ENCODE results near the gene ADGRF3.
A peak's percentile ranks its signal among the peaks of the same experiment; 100 is the strongest.
"Not testable (repeated sequence)": the region's sequence is repeated elsewhere in the genome, so short reads cannot be mapped to it uniquely, and the experiment has no call there.

The ADGRF3 gene

DNA sequence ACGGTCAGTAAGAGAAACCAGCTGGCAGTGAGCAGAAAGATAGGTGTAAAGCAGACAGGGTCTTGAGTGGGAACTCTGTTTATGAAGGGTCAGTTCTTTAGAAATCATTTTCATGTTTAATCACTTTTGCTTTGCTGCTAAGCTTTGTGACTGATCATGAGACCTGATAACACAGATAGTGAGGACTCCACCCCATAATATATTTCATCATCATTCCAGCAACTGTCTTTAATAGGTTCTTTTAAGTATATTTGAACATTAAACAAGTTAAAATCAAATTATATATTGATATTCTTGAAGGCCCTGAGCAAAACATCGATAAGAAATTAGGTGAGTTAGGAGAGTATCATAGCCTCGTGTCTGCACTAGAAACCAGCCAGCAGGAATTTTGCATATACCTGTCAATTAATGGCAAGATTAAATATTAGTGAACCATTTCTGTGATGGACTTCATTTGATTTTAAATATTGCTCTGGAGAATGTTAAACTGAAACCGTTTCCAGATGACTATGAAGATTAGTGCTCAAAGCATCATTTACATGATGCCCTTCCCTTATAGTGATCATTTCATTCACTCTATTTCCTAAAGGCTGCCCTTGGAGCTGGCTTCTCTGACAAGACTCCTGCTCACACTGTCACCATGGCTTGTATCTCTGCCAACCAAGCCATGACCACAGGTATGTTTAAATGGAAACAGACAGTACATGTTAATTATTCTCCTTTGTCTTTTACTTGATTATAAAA is 69.9 kb downstream of the ADGRF3 start:
- DNase-seq, result no peak

DNA sequence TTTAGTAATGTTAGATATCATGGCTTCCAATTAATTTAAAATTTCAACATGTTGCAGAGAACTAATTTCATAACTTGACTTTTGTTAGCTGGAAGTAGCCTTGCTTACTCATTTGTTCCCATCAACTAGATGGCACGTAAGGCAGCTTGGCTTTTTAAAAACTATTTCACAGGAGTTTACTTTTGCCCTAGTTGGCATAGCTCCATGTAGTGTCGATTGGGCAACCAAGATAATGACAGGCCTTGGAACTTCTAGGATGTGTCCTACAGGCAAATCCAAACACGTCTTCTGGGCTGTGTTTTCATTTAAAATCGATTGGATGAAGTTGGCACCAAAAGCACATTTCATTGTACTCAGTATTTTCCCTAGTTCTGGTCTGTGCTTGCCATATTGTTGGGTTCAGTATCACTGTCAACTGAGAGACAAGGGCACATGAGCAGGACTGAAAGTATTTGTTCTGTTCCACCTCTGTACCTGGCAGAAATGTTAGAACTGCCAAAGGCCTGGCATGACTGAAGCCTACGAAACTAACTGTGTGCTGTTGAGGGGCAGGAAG is 72.5 kb downstream of the ADGRF3 start:
- peak; percentile 67 for DNase-seq

DNA sequence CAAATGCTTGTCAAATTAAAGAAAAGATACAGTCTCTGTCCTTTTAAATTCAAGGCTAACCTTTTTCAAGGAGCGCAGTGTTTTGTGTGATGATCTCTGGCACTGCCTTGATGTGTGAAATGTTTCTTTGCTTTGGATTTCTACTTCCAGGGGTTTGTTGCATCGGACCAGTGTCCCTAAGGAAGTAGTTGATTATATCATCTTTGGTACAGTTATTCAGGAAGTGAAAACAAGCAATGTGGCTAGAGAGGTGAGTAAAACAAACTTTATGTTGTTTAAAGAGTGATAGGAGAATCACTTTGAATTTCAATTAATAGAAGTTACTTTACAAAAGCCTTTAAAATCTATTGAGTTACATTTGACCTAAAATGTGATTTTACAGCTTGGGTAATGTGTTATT is 73.1 kb downstream of the ADGRF3 start:
- peak; percentile 50 for DNase-seq

DNA sequence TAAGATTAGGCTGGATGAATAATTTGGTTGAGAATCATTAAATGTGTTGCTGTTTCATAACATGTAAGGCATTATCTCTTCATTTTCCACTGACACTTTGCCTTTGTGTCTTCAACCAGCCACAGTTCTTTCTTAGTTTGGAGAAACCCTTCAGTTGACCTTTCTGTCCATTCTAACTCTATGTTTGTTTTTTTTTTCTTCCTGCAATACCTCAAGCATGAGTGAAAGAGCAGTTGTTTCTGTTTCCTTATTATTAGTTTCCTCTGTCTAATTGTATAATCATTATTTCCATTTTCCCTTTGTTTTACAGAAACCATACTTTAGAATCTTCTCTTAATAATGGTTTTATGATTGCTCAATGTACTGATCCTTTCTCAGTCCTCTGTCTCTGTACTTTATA is 76.2 kb downstream of the ADGRF3 start:
- DNase-seq, result no peak

DNA sequence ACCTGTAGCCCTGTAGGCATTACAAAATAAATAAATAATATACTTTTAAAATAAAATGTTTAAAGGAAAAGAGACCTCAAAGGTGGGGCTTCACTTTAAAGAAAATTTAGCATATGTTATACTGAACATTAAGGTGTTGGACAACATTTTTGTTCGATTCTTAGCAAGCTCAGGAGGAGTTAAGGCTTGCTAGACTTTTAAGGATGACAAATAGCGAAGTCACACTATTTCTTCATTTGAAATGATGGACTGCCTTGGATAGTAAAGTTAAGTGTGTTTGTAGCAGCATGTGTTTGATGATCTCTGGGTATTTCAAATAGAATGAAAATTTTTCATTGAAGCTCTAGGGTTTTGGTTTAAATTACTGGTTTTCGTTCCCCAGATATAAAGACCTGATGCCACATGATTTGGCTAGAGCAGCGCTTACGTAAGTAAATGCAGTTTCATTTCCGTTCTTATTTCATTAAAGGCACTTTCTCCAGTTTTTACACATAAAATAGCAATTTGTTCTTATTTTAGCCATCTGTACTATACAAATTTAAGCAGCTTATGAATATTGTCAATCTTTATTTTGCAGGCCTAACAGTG is 76.9 kb downstream of the ADGRF3 start:
- DNase-seq, result no peak

DNA sequence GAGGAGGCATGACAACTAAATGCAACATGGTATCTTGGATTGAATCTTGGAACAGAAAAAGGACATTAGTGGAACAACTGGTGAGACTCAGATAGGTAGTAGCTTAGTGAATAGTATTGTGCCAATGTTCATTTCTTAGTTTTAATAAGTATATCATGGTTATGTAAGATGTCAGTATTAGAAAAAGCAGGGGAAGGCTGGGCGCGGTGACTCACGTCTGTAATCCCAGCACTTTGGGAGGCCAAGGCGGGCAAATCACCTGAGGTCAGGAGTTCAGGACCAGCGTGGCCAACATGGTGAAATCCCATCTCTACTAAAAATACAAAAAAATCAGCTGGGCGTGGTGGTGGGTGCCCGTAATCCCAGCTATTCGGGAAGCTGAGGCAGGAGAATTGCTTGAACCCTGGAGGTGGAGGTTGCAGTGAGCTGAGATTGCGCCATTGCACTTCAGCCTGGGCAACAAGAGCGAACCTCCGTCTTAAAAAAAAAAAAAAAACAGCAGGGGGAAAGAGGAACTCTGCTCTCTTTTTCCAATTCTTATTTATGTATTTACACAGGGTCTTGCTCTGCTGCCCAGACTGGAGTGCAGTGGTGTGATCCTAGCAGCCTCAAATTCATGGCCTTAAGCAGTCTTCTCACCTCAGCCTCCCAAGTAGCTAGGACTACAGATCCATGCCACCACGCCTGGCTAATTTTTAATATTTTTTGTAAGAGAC is 77.8 kb downstream of the ADGRF3 start:
- not testable (repeated sequence) for DNase-seq

DNA sequence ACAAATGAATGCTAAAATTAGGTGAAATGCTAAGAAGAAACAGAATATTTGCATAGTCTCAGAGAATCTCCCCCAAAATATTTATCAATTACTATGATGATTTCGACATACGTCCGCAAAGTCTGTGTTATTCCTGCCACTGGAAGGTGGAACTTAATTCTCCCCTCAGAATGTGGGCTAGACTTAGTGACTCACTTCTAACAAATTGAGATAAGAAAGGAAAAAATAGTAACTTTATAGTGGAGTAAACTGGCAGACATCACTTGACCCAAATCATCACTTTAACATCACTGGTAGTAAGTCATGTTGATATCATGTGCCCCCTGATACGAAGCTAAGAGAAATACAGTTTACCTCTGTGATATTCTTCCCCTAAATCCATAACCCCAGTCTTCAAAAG is 78.4 kb downstream of the ADGRF3 start:
- DNase-seq, result peak; percentile 35

DNA sequence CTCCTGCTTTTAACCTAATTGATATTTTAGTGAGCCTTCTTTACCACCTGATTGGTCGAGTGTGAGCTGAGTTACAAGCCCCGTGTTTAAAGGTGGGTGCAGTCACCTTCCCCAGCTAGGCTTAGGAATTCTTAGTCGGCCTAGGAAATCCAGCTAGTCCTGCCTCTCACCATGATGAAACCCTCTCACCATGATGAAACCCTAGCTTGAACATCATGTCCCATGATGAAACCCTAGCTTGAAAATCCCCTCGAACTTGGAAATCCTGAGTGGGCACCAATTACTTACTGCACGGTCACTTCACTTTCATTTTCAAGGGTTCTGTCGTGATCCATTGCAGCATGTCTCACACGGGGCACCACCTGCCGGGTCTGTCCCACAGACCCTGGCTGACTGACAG is 87.8 kb downstream of the ADGRF3 start:
- not testable (repeated sequence) for DNase-seq

Measured in OCI-M1 (cell line).